Ascending aorta (tissue), 2 donors: ENCODE measurements around the gene CNOT4. TPM values are rescaled to one million over a fixed set of nuclear protein-coding genes. Genes with fewer than 3 reads are reported as not detected.

ENCODE experiments used
- DNase-seq, 2 donors: peaks; one replicate each; pipeline ENCODE4 v3.0.0-alpha.2; 2019; ENCODE audit warnings: low spot score in 2 of 2
- H3K27ac ChIP-seq, 2 donors: fragments of 200-600 bp; sonication (generic); one replicate each; pipeline ENCODE4 v1.5.1; 2016 to 2017; ENCODE audit warnings: mild to moderate bottlenecking in 1 of 2
- H3K27me3 ChIP-seq: fragments of 200-600 bp; sonication (generic); one replicate; pipeline ENCODE4 v1.5.1; 2017
- H3K36me3 ChIP-seq, 2 donors: fragments of 200-600 bp; sonication (generic); one replicate each; pipeline ENCODE4 v1.5.1; 2016
- H3K4me1 ChIP-seq, 2 donors: fragments of 200-600 bp; sonication (generic); one replicate each; pipeline ENCODE4 v1.5.1; 2016 to 2017; ENCODE audit warnings: mild to moderate bottlenecking in 1 of 2
- H3K4me3 ChIP-seq, 2 donors: fragments of 200-600 bp; sonication (generic); one replicate each; pipeline ENCODE4 v1.5.1; 2016 to 2017; ENCODE audit warnings: mild to moderate bottlenecking in 1 of 2
- H3K9me3 ChIP-seq, 2 donors: fragments of 200-600 bp; sonication (generic); one replicate each; pipeline ENCODE4 v1.5.1; 2016
- intact Hi-C: fragments of 100-400 bp; cut with DNase I; formaldehyde crosslinking; loops from one replicate; pipeline ENCODE4 v1.15.1; 2023
- total RNA-seq: library from RNA; depleted of rRNA; stranded (reverse); fragments of >200 nt; gene quantifications from one replicate; pipeline ENCODE4 v1.1.0, GENCODE V29; 2016
- TF ChIP-seq, protein P1 (sequence below), 3 experiments: fragments of 200-600 bp in 2 of 3; fragments of 450-650 bp in 1 of 3; sonication (generic) in 2 of 3; IDR thresholded peaks; one replicate each; pipeline ENCODE4 v1.5.1; 2016 to 2019; ENCODE audit warnings: antibody characterized with exemption in 3 of 3, mild to moderate bottlenecking in 1 of 3, moderate library complexity in 1 of 3

The CNOT4 gene
- total RNA-seq, 1 donor from 2014 or later = 14.8 TPM

DNA sequence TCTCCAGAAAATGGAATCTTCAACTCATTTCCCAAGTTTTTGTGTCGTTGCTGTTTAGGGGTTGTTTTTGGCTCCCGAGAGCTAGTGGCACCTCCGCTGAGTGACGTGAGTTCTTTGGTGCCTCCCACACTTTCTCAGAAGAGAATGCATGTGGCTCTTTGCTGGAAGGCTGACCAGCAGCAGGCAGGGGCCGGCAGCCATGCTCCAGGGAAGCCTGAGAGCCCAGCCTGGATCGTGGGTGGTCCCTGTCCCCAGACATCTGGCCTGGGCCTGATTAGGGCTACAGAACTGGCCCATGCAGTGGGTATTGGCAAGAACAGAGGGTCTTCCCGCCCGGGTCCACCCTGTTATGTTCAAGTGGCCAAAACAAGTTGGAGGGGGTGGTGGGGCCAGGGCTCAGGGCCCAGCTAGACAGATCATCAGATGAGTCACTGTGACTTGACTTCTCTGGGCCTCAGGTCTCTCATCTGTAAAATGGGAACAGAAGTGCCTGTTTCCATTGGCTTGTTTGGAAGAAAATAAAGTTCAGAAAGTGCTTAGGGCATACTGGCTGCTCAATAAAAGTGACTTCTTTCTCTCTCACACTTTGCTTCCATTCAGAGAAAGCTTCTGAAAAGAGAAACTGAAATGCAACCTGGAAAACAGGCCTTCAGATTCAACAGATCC is 193.1 kb downstream of the CNOT4 start:
- H3K36me3 ChIP-seq = no peaks in the 10 kb centered on the region
- H3K4me1 ChIP-seq = peaks cover 0 to 3% of the 10 kb centered on the region in 2 donors
- intact Hi-C loops = no loop called here
- DNase-seq = no peak
- no peaks in the 10 kb centered on the region for H3K9me3 ChIP-seq
- TF ChIP-seq, protein P1, sequence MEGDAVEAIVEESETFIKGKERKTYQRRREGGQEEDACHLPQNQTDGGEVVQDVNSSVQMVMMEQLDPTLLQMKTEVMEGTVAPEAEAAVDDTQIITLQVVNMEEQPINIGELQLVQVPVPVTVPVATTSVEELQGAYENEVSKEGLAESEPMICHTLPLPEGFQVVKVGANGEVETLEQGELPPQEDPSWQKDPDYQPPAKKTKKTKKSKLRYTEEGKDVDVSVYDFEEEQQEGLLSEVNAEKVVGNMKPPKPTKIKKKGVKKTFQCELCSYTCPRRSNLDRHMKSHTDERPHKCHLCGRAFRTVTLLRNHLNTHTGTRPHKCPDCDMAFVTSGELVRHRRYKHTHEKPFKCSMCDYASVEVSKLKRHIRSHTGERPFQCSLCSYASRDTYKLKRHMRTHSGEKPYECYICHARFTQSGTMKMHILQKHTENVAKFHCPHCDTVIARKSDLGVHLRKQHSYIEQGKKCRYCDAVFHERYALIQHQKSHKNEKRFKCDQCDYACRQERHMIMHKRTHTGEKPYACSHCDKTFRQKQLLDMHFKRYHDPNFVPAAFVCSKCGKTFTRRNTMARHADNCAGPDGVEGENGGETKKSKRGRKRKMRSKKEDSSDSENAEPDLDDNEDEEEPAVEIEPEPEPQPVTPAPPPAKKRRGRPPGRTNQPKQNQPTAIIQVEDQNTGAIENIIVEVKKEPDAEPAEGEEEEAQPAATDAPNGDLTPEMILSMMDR (IDR thresholded peaks at IDR 0.05) = no peak
- no peaks in the 10 kb centered on the region for H3K27me3 ChIP-seq
- H3K4me3 ChIP-seq = no peak overlapping the region
- H3K27ac ChIP-seq = no peak overlapping the region

DNA sequence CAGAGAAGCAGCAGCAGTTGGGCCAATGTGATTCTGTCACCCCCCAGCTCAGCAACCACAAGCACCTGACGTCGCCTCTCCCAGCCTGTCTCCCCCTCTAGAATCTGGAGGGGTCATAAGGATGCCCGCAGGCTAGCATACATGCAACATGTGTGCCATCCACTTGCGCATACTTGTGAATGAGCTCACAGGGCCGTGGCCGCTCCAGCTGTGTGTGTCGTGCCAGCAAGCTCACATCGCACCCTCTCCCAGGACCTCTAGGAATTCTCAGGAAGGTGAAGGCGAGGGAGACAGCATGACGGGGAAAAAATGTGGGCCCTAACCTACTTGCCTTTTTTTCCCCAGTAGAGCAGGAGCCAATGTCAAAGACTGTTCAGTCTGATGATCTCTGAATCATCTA is 195.9 kb downstream of the CNOT4 start:
- H3K27ac ChIP-seq = no peak overlapping the region
- H3K27me3 ChIP-seq = no peaks in the 10 kb centered on the region
- H3K9me3 ChIP-seq = no peaks in the 10 kb centered on the region
- TF ChIP-seq, protein P1 (IDR thresholded peaks at IDR 0.05) = no peak
- H3K4me3 ChIP-seq = no peak overlapping the region
- no peaks in the 10 kb centered on the region for H3K4me1 ChIP-seq
- DNase-seq = no peak
- intact Hi-C loops = no loop called here
- H3K36me3 ChIP-seq = no peaks in the 10 kb centered on the region

Other genes with a start within 250 kb of the CNOT4 start
- 33.6 TPM for gene NUP205, start 47.8 kb upstream of the CNOT4 start, total RNA-seq
- 10.1 TPM for gene STMP1, start 152.4 kb upstream of the CNOT4 start, total RNA-seq
- gene SLC13A4, start 218.1 kb upstream of the CNOT4 start, total RNA-seq = 0.21 TPM
- 121 TPM for gene FAM180A, start 238.7 kb upstream of the CNOT4 start, total RNA-seq